Measurements from ENCODE around the gene MEIS2.

- TF ChIP-seq POLR2AphosphoS5 (IDR thresholded peaks at IDR 0.05) (no peak), POLR2A (IDR thresholded peaks at IDR 0.05) (no peak), CTCF (IDR thresholded peaks at IDR 0.05) (no peak)
These were observed 158.6 kb downstream of the MEIS2 start for GRCh38 chr15:36941798-36942197.

Data from suprapubic skin (tissue), 4 donors.